HL-60 (cell line): ENCODE measurements around the gene URB1.

Source experiments
- CTCF ChIP-seq: IDR thresholded peaks from one replicate; pipeline ENCODE4 v1.5.1; 2011; ENCODE audit warnings: low read length, control low read depth, inconsistent platforms; ENCODE audit not compliant: insufficient read depth
- GABPA ChIP-seq: IDR thresholded peaks from 2 replicates; pipeline ENCODE4 v1.6.1; 2012; ENCODE audit warnings: low read depth
- POLR2AphosphoS5 ChIP-seq: IDR thresholded peaks from 2 replicates; pipeline ENCODE4 v1.6.1; 2012; ENCODE audit warnings: low read depth

GRCh38 chr21:32353002-32353711 lies 39.7 kb downstream of the URB1 start:
- TF ChIP-seq CTCF (no peak), POLR2AphosphoS5 (no peak), GABPA (no peak)
